Stimulated activated CD8-positive, alpha-beta memory T cell treated with anti-CD3 and anti-CD28 coated beads, Interleukin-7, amount 100 ng/mL, for 48 hours (primary cell): Measurements from ENCODE around the gene RAI14.
"Not testable (repeated sequence)": the region's sequence is repeated elsewhere in the genome, so short reads cannot be mapped to it uniquely, and the experiment has no call there.

ENCODE experiments used
- DNase-seq, 2 donors: peaks; one replicate each; pipeline ENCODE4 v3.0.0-alpha.2; 2020; ENCODE audit warnings: low read depth in 1 of 2; ENCODE audit errors: extremely low read depth in 1 of 2

Gene RAI14

GRCh38 chr5:34724741-34725140, 68.6 kb downstream of the RAI14 start:
- DNase-seq: no peak

- not testable (repeated sequence) for DNase-seq
Observed at GRCh38 chr5:34727166-34727749, 71.1 kb downstream of the RAI14 start.

DNA sequence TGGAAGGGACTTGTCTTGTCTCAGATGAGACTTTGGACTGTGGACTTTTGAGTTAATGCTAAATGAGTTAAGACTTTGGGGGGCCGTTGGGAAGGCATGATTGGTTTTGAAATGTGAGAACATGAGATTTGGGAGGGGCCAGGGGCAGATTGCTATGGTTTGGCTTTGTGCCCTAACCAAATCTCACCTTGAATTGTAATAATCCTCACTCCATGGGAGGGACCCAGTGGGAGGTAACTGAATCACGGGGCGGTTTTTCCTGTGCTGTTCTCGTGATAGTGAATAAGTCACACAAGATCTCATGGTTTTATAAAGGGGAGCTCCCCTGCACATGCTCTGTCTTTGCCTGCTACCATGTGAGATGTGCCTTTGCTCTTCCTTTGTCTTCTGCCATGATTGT, 72.1 kb downstream of the RAI14 start:
- no peak for DNase-seq

- DNase-seq: no peak
Observed at GRCh38 chr5:34731435-34732232, 75.5 kb downstream of the RAI14 start.

DNA sequence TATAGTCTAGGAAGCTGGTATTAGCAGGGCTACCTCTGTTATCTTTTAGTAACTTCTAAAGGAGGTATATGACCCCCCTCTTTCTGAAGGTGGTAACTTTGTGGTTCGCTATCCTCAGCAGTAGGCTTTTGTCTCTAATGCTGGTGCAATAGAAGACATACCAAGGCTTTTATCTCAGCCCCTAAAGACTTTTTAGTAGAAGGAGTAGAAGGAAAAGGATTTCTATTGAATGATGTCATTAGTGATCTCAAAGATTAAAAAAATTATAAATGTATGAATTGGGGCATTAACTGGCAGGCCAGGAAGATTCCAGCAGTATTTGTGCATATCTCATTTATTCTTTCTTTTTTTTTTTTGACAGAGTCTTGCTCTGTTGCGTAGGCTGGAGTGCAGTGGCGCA, 78.2 kb downstream of the RAI14 start:
- DNase-seq: no peak

DNA sequence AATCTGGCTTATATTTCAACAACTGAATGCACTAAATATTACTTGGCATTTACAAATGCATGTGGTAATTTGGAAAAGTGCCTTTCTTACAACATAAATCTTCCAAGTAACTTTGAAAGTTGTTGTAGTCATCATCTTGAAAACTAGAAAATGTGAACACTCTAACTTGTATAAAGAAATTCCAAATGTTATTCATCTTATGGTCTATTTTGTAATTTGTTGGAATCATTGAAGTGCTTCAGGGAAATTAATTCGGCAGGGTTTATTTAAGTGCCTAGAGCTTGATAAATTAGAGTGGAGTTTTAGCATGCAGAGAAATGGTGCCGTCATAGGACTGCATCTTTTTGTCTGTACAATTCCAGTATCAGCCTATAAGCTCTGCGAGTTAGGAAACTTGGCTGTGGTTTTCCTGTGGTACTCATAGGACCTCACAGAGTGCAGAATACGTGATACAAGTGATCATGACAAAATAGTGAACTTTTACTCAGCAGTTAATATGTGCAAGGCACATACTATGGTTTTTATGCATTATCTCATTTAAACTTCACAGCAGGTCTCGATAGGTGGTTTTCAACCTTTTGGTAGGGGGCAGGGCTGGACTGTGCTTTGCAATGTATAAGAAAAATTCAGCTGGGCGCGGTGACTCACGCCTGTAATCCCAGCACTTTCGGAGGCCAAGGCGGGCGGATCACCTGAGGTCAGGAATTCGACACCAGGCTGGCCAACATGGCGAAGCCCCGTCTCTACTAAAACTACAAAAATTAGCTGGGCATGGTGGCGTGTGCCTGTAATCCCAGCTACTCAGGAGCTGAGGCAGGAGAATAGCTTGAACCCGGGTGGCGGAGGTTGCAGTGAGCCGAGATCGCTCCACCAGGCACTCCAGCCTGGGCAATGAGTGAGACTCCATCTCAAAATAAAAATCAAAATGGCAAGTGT, 79.6 kb downstream of the RAI14 start:
- no peak for DNase-seq

DNA sequence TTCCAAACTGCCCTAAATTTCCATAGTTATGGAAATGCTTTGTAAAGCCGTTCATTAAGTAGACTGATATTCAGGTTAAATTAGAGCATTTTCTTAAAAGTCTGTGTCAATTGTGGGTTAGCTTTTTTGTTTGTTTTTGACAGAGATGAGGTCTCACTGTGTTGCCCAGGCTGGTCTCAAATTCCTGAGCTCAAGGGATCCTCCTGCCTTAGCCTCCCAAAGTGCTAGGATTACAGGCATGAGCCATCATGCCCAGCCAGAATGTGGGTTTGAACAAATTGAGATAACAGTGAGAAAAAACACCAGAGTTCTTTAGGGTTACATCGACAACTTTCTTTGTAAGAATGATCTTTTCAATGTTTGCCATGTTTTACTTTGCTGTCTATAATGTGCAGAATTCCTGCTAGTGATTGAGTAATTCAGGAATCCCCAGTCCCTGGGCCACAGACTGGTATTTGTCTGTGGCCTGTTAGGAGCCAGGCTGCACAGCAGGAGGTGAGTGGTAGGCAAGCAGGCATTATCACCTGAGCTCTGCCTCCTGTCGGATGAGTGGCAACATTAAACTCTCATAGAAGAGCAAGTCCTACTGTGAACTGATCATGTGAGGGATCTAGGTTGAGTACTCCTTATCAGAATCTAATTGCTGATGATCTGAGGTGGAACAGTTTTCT, 80.5 kb downstream of the RAI14 start:
- DNase-seq: no peak

DNA sequence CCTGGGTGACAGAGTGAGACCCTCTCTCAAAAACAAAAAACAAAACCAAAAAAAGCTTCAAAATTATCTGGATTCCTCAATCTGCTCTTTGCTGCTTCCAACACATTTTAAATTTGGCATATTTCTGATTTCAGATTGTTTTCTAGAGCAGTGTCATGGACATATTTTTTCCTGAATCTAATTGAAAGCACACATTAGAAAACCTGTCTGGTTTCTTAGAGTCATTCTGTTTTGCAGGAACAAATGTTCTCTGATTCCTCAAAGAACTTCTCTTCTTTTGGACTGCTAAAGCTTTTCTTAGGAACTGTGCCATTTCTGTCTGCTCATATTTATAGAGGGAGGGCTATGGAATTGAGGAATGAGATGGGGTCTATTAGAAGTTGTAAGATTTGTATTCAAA, 81.6 kb downstream of the RAI14 start:
- no peak for DNase-seq

GRCh38 chr5:34738381-34738780, 82.3 kb downstream of the RAI14 start:
- no peak for DNase-seq

DNA sequence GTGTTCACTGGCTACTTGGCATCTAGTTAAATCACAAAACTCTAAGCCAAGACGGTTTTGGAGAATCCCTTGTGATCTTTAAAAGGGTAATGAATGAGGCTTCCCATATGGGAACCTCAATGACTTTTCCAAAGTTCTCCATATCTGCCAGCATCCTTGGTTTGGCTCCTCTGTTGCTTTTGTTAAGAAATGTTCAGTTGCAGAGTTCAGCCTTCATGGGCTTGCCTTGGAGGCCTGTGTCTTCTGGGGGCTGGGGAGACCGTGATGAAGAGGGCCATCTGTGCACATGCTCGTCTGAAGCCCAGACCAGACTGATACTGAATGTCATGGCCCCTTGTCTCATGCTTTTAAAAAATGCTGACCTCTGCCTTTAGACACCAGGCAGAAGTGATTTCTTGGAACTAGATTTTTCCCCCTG, 84.3 kb downstream of the RAI14 start:
- DNase-seq: no peak

GRCh38 chr5:34742061-34742460, 85.9 kb downstream of the RAI14 start:
- no peak for DNase-seq

DNA sequence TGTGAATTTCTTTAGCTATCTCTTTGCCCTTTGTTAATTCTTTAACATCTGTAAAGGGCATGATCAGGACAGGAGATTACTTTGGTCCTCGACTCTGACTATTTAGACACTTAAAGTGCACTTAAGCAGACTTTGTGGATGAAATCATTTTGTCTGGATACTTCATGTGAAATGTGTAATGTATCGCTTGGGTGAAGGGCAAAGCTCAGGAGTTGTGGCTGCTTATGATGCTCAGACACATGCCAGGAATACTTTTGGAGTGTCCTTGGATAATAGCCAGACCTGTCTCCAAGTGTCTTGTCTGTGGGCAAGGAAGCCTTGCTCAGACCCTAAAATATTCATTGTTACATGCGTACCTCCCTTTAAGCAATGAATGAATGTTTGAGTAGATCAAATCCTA, 87.8 kb downstream of the RAI14 start:
- no peak for DNase-seq

DNA sequence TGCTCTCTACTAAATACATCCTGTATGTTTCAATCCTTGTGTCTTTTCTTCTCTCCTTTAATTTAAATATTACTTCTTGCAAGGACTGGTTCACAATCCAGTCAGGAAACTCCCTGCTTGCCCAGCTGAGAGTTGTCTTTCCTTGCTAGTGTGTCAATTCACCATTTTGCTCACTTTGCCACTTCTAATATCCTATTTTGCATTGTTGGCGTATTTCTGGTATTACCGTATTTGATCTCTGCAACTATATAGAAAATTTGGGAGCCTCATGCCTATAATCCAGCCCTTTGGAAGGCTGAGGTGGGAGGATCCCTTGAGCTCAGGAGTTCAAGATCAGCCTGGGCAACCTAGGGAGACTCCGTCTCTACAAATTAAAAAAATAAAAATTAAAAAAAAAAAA, 92.3 kb downstream of the RAI14 start:
- no peak for DNase-seq

DNA sequence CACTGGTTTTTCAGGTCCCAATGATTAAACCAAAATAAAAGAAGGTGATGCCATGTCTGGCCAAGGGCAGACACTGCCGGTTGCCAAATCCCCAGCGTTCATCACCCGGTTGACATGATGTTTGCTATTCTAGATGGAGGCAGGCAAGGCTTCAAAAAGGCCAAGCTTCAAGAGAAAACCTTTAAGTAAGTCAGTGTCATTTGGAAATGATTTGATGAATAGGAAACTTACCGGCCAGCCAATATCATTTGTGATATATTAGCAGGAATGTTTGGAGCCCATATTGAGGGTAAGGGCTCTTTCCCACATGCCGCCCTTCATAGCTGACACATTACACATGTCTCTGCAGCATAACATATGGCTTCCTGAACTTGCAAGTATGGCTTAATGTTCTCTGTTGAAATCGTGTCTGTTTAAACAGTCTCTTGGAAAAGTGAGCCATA, 93.3 kb downstream of the RAI14 start:
- no peak for DNase-seq

DNA sequence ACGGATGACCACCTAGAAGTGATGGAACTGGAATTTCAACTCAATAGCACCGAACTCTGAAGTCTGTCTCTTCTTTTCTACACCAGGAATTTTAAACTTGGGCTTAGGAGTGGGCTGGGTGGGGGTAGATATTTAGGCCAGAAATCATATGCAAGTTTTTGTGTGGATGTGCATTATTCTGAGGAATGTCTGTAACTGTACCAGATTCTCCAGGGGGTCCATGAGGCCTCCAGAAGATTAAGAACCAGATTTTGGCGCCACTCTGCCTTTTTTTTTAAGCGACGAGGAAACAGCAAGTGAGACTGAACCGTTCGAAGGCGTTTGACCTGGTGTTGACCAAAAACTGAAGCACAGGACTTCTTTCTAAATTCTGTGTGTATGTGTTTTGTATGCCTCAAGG, 94.1 kb downstream of the RAI14 start:
- no peak for DNase-seq

GRCh38 chr5:34751807-34752736, 95.9 kb downstream of the RAI14 start:
- no peak for DNase-seq

DNA sequence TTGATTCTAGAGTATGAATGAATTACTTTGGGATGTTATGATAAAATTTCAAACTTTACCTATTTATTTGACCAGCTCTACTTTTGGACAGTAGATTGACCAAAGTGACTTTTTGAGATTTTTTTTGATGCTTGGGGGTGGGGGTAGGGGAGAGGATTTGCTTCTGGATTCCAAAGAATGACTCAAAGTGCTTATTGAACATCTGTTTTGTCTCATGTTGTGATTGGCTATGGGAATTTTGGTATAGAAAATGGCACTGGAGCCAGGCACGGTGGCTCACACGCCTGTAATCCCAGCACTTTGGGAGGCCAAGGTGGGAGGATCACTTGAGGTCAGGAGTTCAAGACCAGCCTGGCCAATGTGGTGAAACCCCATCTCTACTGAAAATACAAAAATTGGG, 97.1 kb downstream of the RAI14 start:
- not testable (repeated sequence) for DNase-seq

DNA sequence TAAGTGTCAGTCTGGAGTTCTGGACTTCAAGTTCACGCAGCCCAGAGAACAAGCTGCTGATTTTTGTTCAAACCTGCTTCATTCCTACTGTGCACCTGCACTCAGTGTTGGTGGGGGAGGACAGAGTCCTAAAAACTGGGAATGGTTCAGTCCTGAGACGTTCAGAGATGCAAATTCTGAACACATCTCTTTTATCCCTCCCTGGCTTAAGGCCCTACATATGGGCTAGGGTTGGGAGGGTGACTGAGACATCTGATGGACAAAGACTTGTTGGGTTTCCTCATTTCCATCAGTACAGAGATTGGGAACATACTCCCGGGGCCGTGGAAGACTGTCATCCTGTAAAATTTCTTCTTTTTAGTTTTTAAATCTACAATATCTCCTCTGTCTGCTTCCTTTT, 99.8 kb downstream of the RAI14 start:
- DNase-seq: no peak

DNA sequence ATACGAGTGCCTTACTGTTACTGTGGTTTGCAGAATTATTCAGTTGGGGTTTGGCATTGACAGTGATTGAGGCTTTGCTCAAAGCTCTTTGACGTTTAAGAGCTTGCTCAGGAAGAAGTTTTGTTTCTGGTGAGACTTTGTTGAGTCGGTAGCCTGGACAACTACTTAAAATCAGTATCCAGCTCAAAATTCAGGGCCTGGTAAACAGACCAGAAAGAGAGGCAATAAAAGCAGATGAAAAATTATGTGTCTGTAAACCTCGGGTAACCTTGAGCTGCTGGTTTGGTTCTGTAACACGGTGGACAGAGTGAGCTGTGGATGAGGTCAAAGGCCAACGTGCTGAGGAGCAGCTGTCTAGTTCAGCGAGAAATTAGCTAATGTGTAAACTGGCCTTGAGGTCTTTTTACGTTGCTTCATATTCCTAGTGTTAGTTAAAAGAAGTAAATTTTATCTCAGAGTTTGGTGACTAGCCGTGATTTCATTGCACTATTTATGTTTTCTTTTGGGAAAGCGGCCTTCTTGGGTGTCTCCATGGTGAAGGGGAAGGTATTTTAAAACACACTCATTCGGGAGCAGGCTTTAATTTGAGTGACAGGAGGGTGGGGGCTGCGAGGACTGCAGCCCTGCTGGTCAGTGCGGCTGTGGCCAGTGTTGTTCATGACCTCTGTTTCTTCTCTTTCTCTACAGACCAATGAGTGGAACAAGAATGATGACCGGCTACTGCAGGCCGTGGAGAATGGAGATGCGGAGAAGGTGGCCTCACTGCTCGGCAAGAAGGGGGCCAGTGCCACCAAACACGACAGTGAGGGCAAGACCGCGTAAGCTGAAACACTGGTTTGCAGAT, 100.9 kb downstream of the RAI14 start:
- no peak for DNase-seq
